T-helper 1 cell (primary cell): Measurements from ENCODE around the gene KDM6A.

Experiments used
- DNase-seq, 5 donors: peaks; one replicate each; pipeline ENCODE4 v3.0.0-alpha.2; 2012 to 2020

KDM6A gene

GRCh38 chrX:45133465-45133864, 260.5 kb downstream of the KDM6A start:
- DNase-seq, result no peak

- DNase-seq, result no peak
These were observed 261.3 kb downstream of the KDM6A start for GRCh38 chrX:45134315-45134731.

DNA sequence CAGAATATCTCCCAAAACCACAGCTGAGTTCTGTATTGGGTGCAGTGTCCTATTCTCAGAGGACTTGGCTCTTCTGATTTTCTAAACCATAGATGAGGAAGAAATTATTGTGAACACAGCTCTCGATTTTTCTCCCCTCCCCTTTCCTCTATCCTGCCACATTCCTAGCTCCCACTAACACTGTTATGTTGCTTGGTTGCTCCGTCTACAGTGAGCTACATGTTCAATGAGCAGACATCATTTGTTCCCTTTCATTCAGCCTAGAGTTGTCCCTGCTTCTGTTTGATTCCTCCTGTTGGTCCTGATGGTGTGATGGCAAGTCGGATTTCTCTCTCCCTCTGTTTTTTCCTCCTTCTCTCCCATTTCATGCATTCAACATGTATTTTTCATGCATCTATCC, 261.8 kb downstream of the KDM6A start:
- DNase-seq, result no peak

DNA sequence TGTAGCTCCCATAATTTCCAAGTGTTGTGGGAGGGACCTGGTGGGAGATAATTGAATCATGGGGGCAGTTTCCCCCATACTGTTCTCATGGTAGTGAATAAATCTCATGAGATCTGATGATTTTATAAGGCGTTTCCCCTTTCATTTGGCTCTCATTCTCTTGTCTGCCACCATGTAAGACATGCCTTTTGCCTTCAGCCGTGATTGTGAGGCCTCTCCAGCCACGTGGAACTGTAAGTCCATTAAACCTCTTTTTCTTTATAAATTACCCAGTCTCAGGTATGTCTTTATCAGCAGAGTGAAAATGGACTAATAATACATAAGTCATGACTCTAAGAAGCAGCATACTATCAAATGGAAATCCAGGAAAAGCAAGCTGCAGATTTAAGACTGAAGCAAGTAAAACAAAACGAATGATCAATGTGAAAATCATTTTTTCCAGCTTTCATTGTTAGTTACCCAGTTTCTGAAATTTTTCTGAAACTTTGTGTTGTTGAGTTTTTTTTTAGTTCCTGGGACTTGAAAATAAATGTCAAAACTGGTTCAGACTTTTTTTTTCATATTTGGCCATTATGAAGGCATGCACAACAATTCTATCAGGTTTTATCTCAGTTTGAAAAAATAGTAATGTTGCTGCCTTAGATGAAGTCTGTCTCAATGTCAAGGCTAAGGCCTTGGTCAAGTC, 262.5 kb downstream of the KDM6A start:
- DNase-seq, result peak in 1 of 5 donors; percentile 4

DNA sequence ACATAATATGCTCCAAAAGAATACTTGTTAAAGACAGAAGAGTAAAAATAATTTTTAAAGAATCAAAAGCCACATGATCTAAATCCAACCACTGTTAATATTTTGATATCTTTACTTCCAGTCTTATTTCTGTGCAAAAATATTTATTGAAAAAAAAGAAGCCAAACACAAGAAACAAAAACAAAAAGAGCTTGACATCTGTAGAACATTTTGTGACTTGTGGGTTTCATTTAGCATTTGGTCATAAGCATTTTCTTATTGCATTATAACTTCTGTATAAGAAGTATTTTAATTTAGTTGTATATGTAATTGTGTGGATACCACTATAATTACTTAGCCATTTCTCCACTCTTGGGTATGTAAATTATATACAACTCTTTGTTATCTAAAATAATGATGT, 264.5 kb downstream of the KDM6A start:
- DNase-seq, result no peak

DNA sequence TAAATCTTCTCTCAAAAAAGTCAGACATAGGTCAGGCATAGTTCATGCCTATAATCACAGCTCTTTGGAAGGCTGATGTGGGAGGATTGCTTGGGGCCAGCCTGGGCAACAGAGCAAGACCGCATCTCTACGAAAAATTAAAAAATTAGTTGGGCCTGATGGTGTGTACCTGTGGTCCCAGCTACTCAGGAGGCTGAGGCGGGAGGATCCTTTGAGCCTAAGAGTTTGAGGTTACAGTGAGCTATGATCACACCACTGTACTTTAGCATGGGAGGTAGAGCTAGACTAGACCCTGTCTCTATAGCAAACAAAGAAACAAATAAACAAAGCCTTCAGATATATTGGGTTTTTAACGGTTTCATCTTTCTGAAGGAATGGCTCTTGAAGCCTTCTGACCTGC, 265.5 kb downstream of the KDM6A start:
- no peak for DNase-seq

DNA sequence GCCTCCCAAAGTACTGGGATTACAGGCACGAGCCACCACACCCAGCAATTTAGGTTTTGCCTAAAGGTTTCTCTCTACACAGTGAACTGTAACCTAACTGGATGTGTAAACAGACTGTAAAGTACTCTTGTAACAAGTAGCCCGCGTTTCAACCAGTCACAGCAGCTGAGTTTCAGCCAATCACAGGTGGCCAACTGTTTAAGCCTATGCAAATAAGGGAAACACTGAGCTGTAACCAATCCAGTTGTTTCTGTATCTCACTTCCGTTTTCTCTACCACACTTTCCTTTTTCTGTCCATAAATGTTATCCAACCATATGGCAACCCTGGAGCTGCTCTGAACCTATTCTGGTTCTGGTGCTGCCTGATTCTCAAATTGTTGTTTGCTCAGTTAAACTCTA, 267.8 kb downstream of the KDM6A start:
- DNase-seq, result no peak

GRCh38 chrX:45142185-45142584, 269.2 kb downstream of the KDM6A start:
- DNase-seq, result no peak

DNA sequence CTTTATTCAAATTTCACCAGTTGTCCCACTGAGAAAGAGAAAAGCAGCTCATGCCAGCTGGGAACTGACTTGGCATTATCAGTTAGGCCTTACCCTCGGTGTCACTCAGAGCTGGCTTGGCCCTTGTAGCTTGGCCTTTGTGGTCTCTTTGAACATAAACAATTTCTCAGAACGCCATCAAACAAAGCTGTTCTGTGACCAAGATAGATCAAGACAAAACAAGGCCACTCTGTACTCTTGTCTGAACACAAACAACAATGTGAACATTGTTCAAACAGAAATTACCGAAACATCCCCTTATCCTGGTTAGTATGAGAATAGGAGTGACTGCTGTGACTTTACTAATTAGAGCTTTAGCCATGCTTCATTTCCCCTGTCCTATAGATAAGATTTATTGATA, 270.5 kb downstream of the KDM6A start:
- DNase-seq, result no peak

DNA sequence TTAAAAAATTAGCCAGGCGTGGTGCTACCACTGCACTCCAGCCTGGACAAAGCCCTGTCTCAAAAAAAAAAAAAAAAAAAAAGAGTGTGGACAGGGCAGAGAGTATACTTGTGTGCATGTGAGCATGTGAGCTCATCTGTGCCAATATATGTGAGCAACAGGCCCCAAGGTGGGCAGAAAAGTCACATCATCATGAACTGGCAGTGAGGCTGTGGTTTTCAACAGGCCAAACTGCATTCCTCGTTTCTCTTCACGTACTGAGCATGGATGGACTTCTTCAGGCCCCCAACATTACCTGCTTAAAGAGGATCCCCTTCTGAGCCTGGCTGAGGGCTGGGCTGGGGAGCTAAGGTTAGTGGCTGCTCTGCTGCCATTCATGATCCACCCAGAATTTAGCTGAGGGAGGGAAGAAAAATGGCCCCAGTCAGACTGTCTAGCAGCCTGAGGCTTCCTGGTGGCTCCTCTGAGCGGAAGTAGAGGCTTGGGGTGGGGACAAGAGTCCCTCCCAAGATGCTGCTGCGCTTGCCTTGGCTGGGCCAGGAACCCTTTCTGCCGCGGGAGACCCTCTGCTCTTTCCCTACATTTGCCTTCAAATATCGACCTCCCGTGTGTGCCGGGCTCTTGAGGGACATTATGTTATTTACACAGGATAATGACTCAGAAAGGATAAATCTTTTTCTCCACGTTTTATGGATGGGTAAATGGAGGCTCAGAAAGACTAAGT, 272.7 kb downstream of the KDM6A start:
- DNase-seq, result no peak

GRCh38 chrX:45150821-45151220, 277.8 kb downstream of the KDM6A start:
- DNase-seq, result no peak

DNA sequence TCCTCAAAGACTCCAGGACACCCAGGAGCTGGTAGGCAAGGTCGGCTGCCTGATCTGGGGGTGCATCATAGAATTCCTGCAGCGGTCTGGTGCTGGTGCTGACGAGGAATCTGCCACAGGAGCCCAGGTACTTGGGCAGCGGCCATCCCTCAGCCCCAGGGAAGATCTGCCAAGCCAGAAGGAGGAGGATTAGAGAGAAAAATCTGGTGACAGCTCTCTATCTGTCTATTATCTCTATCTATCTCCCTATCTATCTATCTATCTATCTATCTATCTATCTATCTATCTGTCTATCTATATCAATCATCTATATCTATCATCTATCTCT, 281.0 kb downstream of the KDM6A start:
- no peak for DNase-seq

- DNase-seq, result no peak
These were observed 281.5 kb downstream of the KDM6A start for GRCh38 chrX:45154462-45154861.

- no peak for DNase-seq
These were observed 284.7 kb downstream of the KDM6A start for GRCh38 chrX:45157647-45158046.
